GM10266 (cell line): ENCODE results near the gene RERE.

Experiments used
- DNase-seq: peaks from one replicate; pipeline ENCODE4 v3.0.0; 2012; ENCODE audit errors: extremely low spot score
- CTCF ChIP-seq: IDR thresholded peaks from 2 replicates; pipeline ENCODE4 v1.5.1; 2012; ENCODE audit warnings: mild to moderate bottlenecking, low read depth; ENCODE audit not compliant: control insufficient read depth, insufficient read depth; ENCODE audit errors: missing control alignments

RERE gene

GRCh38 chr1:8662380-8663072 lies 154.9 kb downstream of the RERE start:
- DNase-seq: no peak

GRCh38 chr1:8661185-8662110 lies 156.0 kb downstream of the RERE start:
- TF ChIP-seq CTCF: no peak
- peak; percentile 35 for DNase-seq

More at GRCh38 chr1:8662380-8663072, 154.9 kb downstream of the RERE start:
- no peak for TF ChIP-seq CTCF

- no peak for DNase-seq
- no peak for TF ChIP-seq CTCF
These were observed 157.0 kb downstream of the RERE start for GRCh38 chr1:8660411-8660828.

- DNase-seq: no peak
- no peak for TF ChIP-seq CTCF
These were observed 157.8 kb downstream of the RERE start for GRCh38 chr1:8659593-8659992.

GRCh38 chr1:8653878-8654277 lies 163.6 kb downstream of the RERE start:
- DNase-seq: no peak
- TF ChIP-seq CTCF: no peak

GRCh38 chr1:8652467-8653046 lies 164.9 kb downstream of the RERE start:
- no peak for TF ChIP-seq CTCF
- DNase-seq: no peak

- no peak for TF ChIP-seq CTCF
These were observed 165.5 kb downstream of the RERE start for GRCh38 chr1:8651962-8652361.

More at GRCh38 chr1:8651962-8652361, 165.5 kb downstream of the RERE start:
- DNase-seq: no peak
